IMR-90 (cell line): ENCODE data around the gene ADPRHL1. TPM values are rescaled to one million over a fixed set of nuclear protein-coding genes. Genes with fewer than 3 reads are reported as not detected.

Experiments used
- ATAC-seq: fragments of 200-7000 bp; cut with Tn5 transposase; 2 replicates; pipeline ENCODE4 v1.9.1; 2020; ENCODE audit warnings: low read depth, mild to moderate bottlenecking, moderate library complexity
- BruUV-seq: library from RNA; stranded (reverse); fragments of 400-500 nt; replicated peaks from 2 replicates; lab custom pipeline; 2021; lab: Mats Ljungman, UMichigan
- CTCF ChIA-PET: fragments of 300-600 bp; formaldehyde crosslinking; extraction: SDS; loops from one replicate; lab custom pipeline; 2021; ENCODE audit warnings: antibody characterized with exemption; lab: Yijun Ruan, JAX
- POLR2A ChIA-PET: fragments of 300-600 bp; sonication (Branson Sonifier 250); formaldehyde crosslinking; loops from one replicate; lab custom pipeline; 2022; ENCODE audit warnings: antibody characterized with exemption; ENCODE audit not compliant: unreplicated experiment; lab: Charles Lee
- DNase-seq: peaks from one replicate; pipeline ENCODE4 v3.0.0; 2013
- H2AFZ ChIP-seq: replicated peaks from 2 replicates; pipeline ENCODE3; 2013; ENCODE audit warnings: low read length, mild to moderate bottlenecking; ENCODE audit not compliant: poor library complexity
- H2AK5ac ChIP-seq: 2 replicates; pipeline ENCODE4 v1.6.1; 2013; ENCODE audit warnings: low read depth, low read length, inconsistent platforms
- H2AK9ac ChIP-seq: replicated peaks from 2 replicates; pipeline ENCODE3; 2013; ENCODE audit warnings: mild to moderate bottlenecking, low read depth, low read length, moderate library complexity; ENCODE audit not compliant: poor library complexity
- H2BK120ac ChIP-seq: 2 replicates; pipeline ENCODE4 v1.6.1; 2013; ENCODE audit warnings: low read depth, low read length, inconsistent platforms
- H2BK15ac ChIP-seq: 3 replicates; pipeline ENCODE4 v1.6.1; 2013; ENCODE audit warnings: low read depth, low read length, inconsistent platforms
- H2BK20ac ChIP-seq: 2 replicates; pipeline ENCODE4 v1.6.1; 2013; ENCODE audit warnings: low read depth, mild to moderate bottlenecking, inconsistent platforms, low read length, moderate library complexity
- H2BK5ac ChIP-seq: 2 replicates; pipeline ENCODE4 v1.6.1; 2013; ENCODE audit warnings: mild to moderate bottlenecking, low read depth, low read length, inconsistent platforms; ENCODE audit not compliant: poor library complexity, severe bottlenecking
- H3K14ac ChIP-seq: replicated peaks from 2 replicates; pipeline ENCODE4 v1.6.1; 2013; ENCODE audit warnings: low read depth, low read length, inconsistent platforms
- H3K18ac ChIP-seq: 2 replicates; pipeline ENCODE4 v1.6.1; 2013; ENCODE audit warnings: low read depth, low read length, control low read depth
- H3K23ac ChIP-seq: 2 replicates; pipeline ENCODE4 v1.6.1; 2013; ENCODE audit warnings: low read depth, low read length, inconsistent platforms
- H3K27ac ChIP-seq: 2 replicates; pipeline ENCODE4 v1.5.1; 2013; ENCODE audit warnings: mild to moderate bottlenecking, control low read depth, low read length; ENCODE audit not compliant: insufficient read depth
- H3K27me3 ChIP-seq: 2 replicates; pipeline ENCODE4 v1.6.1; 2013; ENCODE audit warnings: low read length; ENCODE audit not compliant: control insufficient read depth, insufficient read depth
- H3K36me3 ChIP-seq: 2 replicates; pipeline ENCODE4 v1.6.1; 2013; ENCODE audit warnings: low read length, mixed read lengths; ENCODE audit not compliant: control insufficient read depth, insufficient read depth
- H3K4ac ChIP-seq: 2 replicates; pipeline ENCODE4 v1.6.1; 2013; ENCODE audit warnings: low read depth, low read length, inconsistent platforms
- H3K4me1 ChIP-seq: 2 replicates; pipeline ENCODE4 v1.6.1; 2013; ENCODE audit warnings: low read length, mixed read lengths; ENCODE audit not compliant: control insufficient read depth, insufficient read depth
- H3K4me2 ChIP-seq: 2 replicates; pipeline ENCODE4 v1.6.1; 2013; ENCODE audit warnings: low read depth, mild to moderate bottlenecking, control low read depth, low read length, moderate library complexity
- H3K4me3 ChIP-seq: 2 replicates; pipeline ENCODE4 v1.5.1; 2013; ENCODE audit warnings: low read depth, mild to moderate bottlenecking, control low read depth, low read length, moderate library complexity; ENCODE audit not compliant: insufficient read depth
- H3K56ac ChIP-seq: 2 replicates; pipeline ENCODE4 v1.6.1; 2013; ENCODE audit warnings: low read length, inconsistent platforms; ENCODE audit not compliant: insufficient read depth; ENCODE audit errors: extremely low read depth
- H3K79me1 ChIP-seq, 2 experiments: 2 replicates each; pipeline ENCODE4 v1.6.1; 2013; ENCODE audit warnings: low read length in 2 of 2, inconsistent platforms in 1 of 2, low read depth in 1 of 2
- H3K9ac ChIP-seq: 2 replicates; pipeline ENCODE4 v1.6.1; 2013; ENCODE audit warnings: low read depth, low read length, control low read depth
- H3K9me1 ChIP-seq: 2 replicates; pipeline ENCODE4 v1.6.1; 2013; ENCODE audit warnings: low read length, inconsistent platforms; ENCODE audit not compliant: insufficient read depth
- H3K9me3 ChIP-seq: 2 replicates; pipeline ENCODE4 v1.6.1; 2013; ENCODE audit warnings: low read length; ENCODE audit not compliant: control insufficient read depth, insufficient read depth
- H4K20me1 ChIP-seq: 2 replicates; pipeline ENCODE4 v1.6.1; 2013; ENCODE audit warnings: low read length, inconsistent platforms; ENCODE audit not compliant: insufficient read depth
- H4K5ac ChIP-seq: 2 replicates; pipeline ENCODE4 v1.6.1; 2013; ENCODE audit warnings: mild to moderate bottlenecking, low read depth, low read length, control low read depth
- H4K8ac ChIP-seq, 2 experiments: 2 replicates each; pipeline ENCODE4 v1.6.1; 2013; ENCODE audit warnings: low read depth in 2 of 2, low read length in 2 of 2, control low read depth in 1 of 2, inconsistent platforms in 1 of 2
- H4K91ac ChIP-seq: 2 replicates; pipeline ENCODE4 v1.6.1; 2013; ENCODE audit warnings: low read depth, low read length, inconsistent platforms; ENCODE audit not compliant: insufficient read depth
- BHLHE40 ChIP-seq: fragments of 150-350 bp; IDR thresholded peaks from 2 replicates; pipeline ENCODE4 v1.6.1; 2016; ENCODE audit warnings: mild to moderate bottlenecking, low read depth, low read length
- MAFK ChIP-seq: IDR thresholded peaks from 2 replicates; pipeline ENCODE4 v1.6.1; 2012; ENCODE audit warnings: low read depth, low read length, improper control_type of control experiment
- RFX5 ChIP-seq: IDR thresholded peaks from 2 replicates; pipeline ENCODE4 v1.8.0; 2012; ENCODE audit warnings: low read depth, mild to moderate bottlenecking, low read length, moderate library complexity
- SMC3 ChIP-seq: fragments of 150-350 bp; IDR thresholded peaks from 2 replicates; pipeline ENCODE4 v1.6.1; 2016; ENCODE audit warnings: low read depth, mild to moderate bottlenecking, antibody characterized with exemption, low read length, moderate library complexity
- USF2 ChIP-seq: fragments of 150-350 bp; IDR thresholded peaks from 2 replicates; pipeline ENCODE4 v1.6.1; 2017; ENCODE audit warnings: mild to moderate bottlenecking, antibody characterized with exemption, low read length, low read depth
- WGBS, 2 experiments: methylation state at CpG; one replicate each; pipeline versions ENCODE4 v1.1.5 to v1.1.7; 2013; ENCODE audit warnings: missing lambda C conversion rate in 2 of 2; ENCODE audit not compliant: insufficient read length in 1 of 2; ENCODE audit errors: extremely low coverage in 2 of 2; 5-methylcytosine and 5-hydroxymethylcytosine counted together
- dilution Hi-C: fragments of 300-500 bp; cut with HindIII; formaldehyde crosslinking; loops from one replicate; pipeline ENCODE4 v1.14.3; 2018; ENCODE audit warnings: low sequenced_read_pairs; ENCODE audit not compliant: unreplicated experiment
- in situ Hi-C: fragments of 300-500 bp; cut with MboI; formaldehyde crosslinking; loops from 3 replicates; pipeline ENCODE4 v1.14.3; 2019; ENCODE audit warnings: low sequenced_read_pairs, inconsistent platforms, mixed read lengths
- intact Hi-C: fragments of 100-400 bp; cut with micrococcal nuclease; formaldehyde crosslinking; loops from 2 replicates; pipeline ENCODE4 v1.10.0; 2022
- polyA plus RNA-seq, 3 experiments: library from polyadenylated mRNA; depleted of rRNA; stranded (reverse); fragments of >200 nt; gene quantifications; 2 replicates each; pipeline ENCODE4 v1.2.3, GENCODE V29; 2012; ENCODE audit warnings: low replicate concordance in 1 of 3
- total RNA-seq: library from RNA; depleted of rRNA; stranded (reverse); fragments of >200 nt; gene quantifications from 2 replicates; pipeline ENCODE4 v1.2.3, GENCODE V29; 2012

ADPRHL1 gene
- total and polyA plus RNA-seq, 2 of the 4 experiments (the other 2 are of a cell fraction) = 0.36 to 0.67 TPM

DNA sequence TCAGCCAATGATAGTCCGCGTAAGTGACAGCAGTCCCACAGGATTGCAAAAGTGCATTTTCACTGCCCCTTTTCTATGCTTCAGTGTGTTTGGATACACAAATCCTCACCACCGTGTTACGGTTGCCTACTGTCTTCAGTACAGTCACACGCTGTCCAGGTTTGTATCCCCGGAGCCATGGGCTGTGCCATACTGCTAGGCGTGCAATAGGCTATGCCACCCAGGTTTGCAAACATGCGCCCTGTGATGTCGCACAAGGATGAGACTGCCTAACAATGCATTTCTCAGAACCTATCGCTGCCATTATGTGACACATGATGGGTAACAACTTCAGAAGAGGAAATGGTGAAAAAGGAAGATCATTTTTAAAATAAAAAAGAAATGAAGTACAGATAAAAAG, 16.8 kb upstream of the ADPRHL1 start:
- DNase-seq (no peak), ATAC-seq (no peak)
- no TSS peak for BruUV-seq
- Histone ChIP-seq H3K14ac (no peak overlapping the region), H4K5ac (no peak overlapping the region), H3K27ac (no peak overlapping the region), H3K56ac (no peak overlapping the region), H2BK15ac (no peak overlapping the region), H4K8ac (no peak overlapping the region), H3K4me3 (no peak overlapping the region), H4K20me1 (no peaks in the 10 kb centered on the region; the same call in none of the 2 replicates), H3K9ac (no peak overlapping the region), H3K27me3 (no peaks in the 10 kb centered on the region), H3K9me1 (peaks cover 5% of the 10 kb centered on the region; the same call in 1 of the 2 replicates), H3K79me1 (peaks cover 20 to 51% of the 10 kb centered on the region in 2 experiments), H4K91ac (no peak overlapping the region), H2BK5ac (no peak overlapping the region), H3K9me3 (no peaks in the 10 kb centered on the region), H2AK9ac (no peak overlapping the region), H3K23ac (no peak overlapping the region), H3K4me2 (no peak overlapping the region), H3K18ac (no peak overlapping the region), H2BK120ac (no peak overlapping the region), H2AFZ (no peak overlapping the region), H3K4me1 (peaks cover 2% of the 10 kb centered on the region; the same call in 1 of the 2 replicates), H3K36me3 (peaks cover 23% of the 10 kb centered on the region), H3K4ac (no peak overlapping the region), H2BK20ac (no peak overlapping the region), H2AK5ac (no peak overlapping the region)
- dilution Hi-C loops (no loop called here), in situ Hi-C loops (no loop called here), intact Hi-C loops (no loop called here)
- WGBS, 2 experiments = 99% methylated on average over 9 of the region's 10 CpGs; no CpG with 5 or more reads in 1 of the 2 experiments
- ChIA-PET POLR2A (no interaction called here), CTCF (no interaction called here)
- TF ChIP-seq RFX5 = no peak
- TF ChIP-seq SMC3 = no peak
- TF ChIP-seq BHLHE40 = no peak
- no peak for TF ChIP-seq MAFK
- no peak for TF ChIP-seq USF2
